Measurements from ENCODE around the gene POLR1A. TPM values are rescaled to one million over a fixed set of nuclear protein-coding genes. Genes with fewer than 3 reads are reported as not detected.

Gene POLR1A
- total and polyA plus RNA-seq, 4 experiments from 2014 or later: 0.87 to 25.8 (median 13.5) TPM

DNA sequence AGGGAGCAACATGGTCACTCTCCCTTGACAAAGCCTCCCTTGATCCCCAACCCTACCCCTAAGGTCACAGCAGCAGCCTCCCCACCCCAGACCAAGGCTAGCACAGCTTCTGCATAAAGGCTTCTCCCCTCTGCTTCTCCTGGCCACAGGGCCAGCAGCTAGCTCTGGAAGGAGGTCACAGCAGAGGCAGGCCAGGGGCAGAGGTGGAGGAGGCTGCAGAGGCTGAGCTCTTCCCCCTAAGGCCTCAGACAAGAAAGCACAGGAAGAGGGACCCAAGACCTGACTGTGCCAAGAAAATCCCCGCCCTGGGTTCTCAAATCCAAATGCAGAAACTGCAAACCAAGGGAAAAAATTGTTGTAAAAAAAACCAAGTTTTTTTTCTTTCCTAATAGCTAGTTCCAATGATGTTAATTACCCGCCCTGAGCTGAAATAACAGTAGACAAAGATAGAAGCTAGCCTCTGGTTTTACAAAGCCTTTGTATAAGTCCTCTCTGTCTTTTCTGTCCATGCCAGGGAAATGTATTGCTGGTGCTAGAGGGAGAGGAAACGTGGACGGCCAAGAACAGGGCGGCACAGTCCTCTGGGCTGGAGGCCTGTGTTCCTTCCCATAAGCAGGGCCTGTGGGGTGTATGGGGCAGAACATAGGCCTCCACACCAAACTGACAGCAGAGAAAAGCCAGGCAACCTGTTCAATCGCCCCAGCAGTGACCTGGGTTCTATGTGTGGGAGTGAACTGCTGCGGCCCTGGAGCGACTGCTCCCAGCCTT is 79.5 kb downstream of the POLR1A start:
- no peak for DNase-seq
- H3K36me3 ChIP-seq (ENCODE audit: insufficient read depth, low read length): peaks cover 44% of the 10 kb centered on the region
- no peaks in the 10 kb centered on the region for H3K9me3 ChIP-seq (ENCODE audit: control insufficient read depth in 1 of 2, low read length in 2 of 2)
- intact Hi-C loops (cut with micrococcal nuclease): no loop called here
- H3K4me1 ChIP-seq (ENCODE audit: insufficient read depth, low read length): no peaks in the 10 kb centered on the region
- H3K4me3 ChIP-seq (ENCODE audit: low read length in 2 of 2): no peak overlapping the region
- peaks cover 36 to 54% of the 10 kb centered on the region in 2 donors for H3K36me3 Mint-ChIP-seq
- peaks cover 0 to 7% (median 3%) of the 10 kb centered on the region in 4 donors for H3K4me1 Mint-ChIP-seq
- H3K4me3 Mint-ChIP-seq: no peak overlapping the region
- peak overlapping the region in 5 of 7 donors; percentile 1 to 57 (median 48) for H3K27ac Mint-ChIP-seq
- H3K27me3 Mint-ChIP-seq: no peaks in the 10 kb centered on the region
- ChIA-PET POLR2A (ENCODE audit: partially characterized antibody) (no interaction called here), CTCF (ENCODE audit: partially characterized antibody) (interaction anchor here (1.2 to 4.1 kb wide), 3 partner anchors 11 to 53 kb away, joined by 5 to 15 read pairs (median 10); no protein-coding TSS in a partner anchor)
- H3K27me3 ChIP-seq (ENCODE audit: insufficient read depth, low read length): no peaks in the 10 kb centered on the region
- H3K9me3 Mint-ChIP-seq: peaks cover 0 to 2% (median 0%) of the 10 kb centered on the region in 8 donors
- no peak overlapping the region for H3K27ac ChIP-seq (ENCODE audit: low read depth, low read length)

GRCh38 chr2:86025229-86025820 is 80.4 kb downstream of the POLR1A start:
- H3K27ac ChIP-seq (ENCODE audit: low read depth, low read length): no peak overlapping the region
- no peaks in the 10 kb centered on the region for H3K4me1 ChIP-seq (ENCODE audit: insufficient read depth, low read length)
- Mint-ChIP-seq H3K27me3 (no peaks in the 10 kb centered on the region), H3K36me3 (peaks cover 29 to 47% of the 10 kb centered on the region in 2 donors), H3K4me1 (peaks cover 0 to 6% (median under 1%) of the 10 kb centered on the region in 4 donors), H3K9me3 (peaks cover 0 to 2% (median 0%) of the 10 kb centered on the region in 8 donors), H3K4me3 (no peak overlapping the region), H3K27ac (peak overlapping the region in 3 of 7 donors; percentile 16 to 48 (median 23))
- no peak overlapping the region for H3K4me3 ChIP-seq (ENCODE audit: low read length in 2 of 2)
- ChIA-PET POLR2A (ENCODE audit: partially characterized antibody) (no interaction called here), CTCF (ENCODE audit: partially characterized antibody) (interaction anchor here (0.9 to 4.1 kb wide), 4 partner anchors 11 to 54 kb away, joined by 3 to 15 read pairs (median 8); no protein-coding TSS in a partner anchor)
- no peaks in the 10 kb centered on the region for H3K9me3 ChIP-seq (ENCODE audit: control insufficient read depth in 1 of 2, low read length in 2 of 2)
- intact Hi-C loops (cut with micrococcal nuclease): no loop called here
- peaks cover 36% of the 10 kb centered on the region for H3K36me3 ChIP-seq (ENCODE audit: insufficient read depth, low read length)
- no peak for DNase-seq
- no peaks in the 10 kb centered on the region for H3K27me3 ChIP-seq (ENCODE audit: insufficient read depth, low read length)

DNA sequence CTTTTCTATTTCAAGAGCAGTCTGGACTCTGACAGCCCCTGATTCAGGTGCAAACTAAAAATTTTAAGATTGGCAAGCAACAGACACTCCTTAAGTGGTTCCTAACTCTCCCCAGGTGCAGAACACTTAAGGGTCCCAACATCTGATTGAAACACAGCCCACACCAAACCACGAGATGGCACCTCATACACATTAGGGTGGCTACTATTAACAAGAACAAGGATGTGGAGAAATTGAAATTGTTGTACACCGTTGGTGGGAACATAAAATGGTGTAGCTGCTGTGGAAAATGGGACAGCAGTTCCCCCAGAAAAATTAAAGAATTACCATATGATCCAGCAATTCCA is 82.3 kb downstream of the POLR1A start:
- Histone ChIP-seq H3K27me3 (ENCODE audit: insufficient read depth, low read length) (no peaks in the 10 kb centered on the region), H3K4me1 (ENCODE audit: insufficient read depth, low read length) (no peaks in the 10 kb centered on the region), H3K4me3 (ENCODE audit: low read length in 2 of 2) (no peak overlapping the region), H3K36me3 (ENCODE audit: insufficient read depth, low read length) (peaks cover 22% of the 10 kb centered on the region), H3K27ac (ENCODE audit: low read depth, low read length) (no peak overlapping the region), H3K9me3 (ENCODE audit: control insufficient read depth in 1 of 2, low read length in 2 of 2) (no peaks in the 10 kb centered on the region)
- ChIA-PET POLR2A (ENCODE audit: partially characterized antibody) (no interaction called here), CTCF (ENCODE audit: partially characterized antibody) (interaction anchor here (1.6 to 2.3 kb wide), 2 partner anchors 10 to 57 kb away, joined by 4 to 10 read pairs; no protein-coding TSS in a partner anchor)
- H3K4me1 Mint-ChIP-seq: peaks cover 0 to 6% (median under 1%) of the 10 kb centered on the region in 4 donors
- H3K9me3 Mint-ChIP-seq: peaks cover 0 to 2% (median 0%) of the 10 kb centered on the region in 8 donors
- H3K27ac Mint-ChIP-seq: peak overlapping the region in 2 of 7 donors; percentile 23 to 29
- no peak overlapping the region for H3K4me3 Mint-ChIP-seq
- DNase-seq: no peak
- intact Hi-C loops (cut with micrococcal nuclease): no loop called here
- no peaks in the 10 kb centered on the region for H3K27me3 Mint-ChIP-seq
- H3K36me3 Mint-ChIP-seq: peaks cover 18 to 32% of the 10 kb centered on the region in 2 donors

DNA sequence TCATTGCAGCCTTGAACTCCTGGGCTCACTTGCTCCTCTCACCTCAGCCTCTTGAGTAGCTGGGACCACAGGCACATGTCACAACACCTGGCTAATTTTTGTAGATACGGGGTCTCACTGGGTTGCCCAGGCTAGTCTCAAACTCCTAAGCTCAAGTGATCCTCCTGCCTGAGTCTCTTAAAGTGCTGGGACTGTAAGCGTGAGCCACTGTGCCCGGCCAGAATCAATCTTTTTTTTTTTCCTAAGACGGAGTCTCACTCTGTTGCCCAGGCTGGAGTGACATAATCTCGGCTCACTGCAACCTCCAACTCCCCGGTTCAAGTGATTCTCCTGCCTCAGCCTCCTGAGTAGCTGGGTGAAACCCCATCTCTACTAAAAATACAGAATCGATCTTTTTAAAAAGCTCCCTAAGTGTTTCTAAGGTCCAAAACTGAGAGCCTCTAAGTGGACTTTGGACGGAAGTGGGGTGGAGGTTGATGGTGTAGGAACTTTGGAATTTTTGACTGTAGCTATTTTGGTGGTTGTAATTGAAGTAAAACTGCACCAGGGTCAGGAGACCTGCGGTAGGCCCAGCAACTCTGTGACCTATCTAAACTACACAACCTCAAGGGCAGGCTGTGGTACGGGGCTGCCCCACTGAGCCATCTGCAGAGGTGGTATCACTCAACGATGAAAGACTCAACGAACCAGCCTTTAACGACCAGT is 82.9 kb downstream of the POLR1A start:
- Histone ChIP-seq H3K9me3 (ENCODE audit: control insufficient read depth in 1 of 2, low read length in 2 of 2) (no peaks in the 10 kb centered on the region), H3K4me3 (ENCODE audit: low read length in 2 of 2) (no peak overlapping the region), H3K27ac (ENCODE audit: low read depth, low read length) (no peak overlapping the region), H3K36me3 (ENCODE audit: insufficient read depth, low read length) (peaks cover 22% of the 10 kb centered on the region), H3K27me3 (ENCODE audit: insufficient read depth, low read length) (no peaks in the 10 kb centered on the region), H3K4me1 (ENCODE audit: insufficient read depth, low read length) (no peaks in the 10 kb centered on the region)
- CTCF ChIA-PET (ENCODE audit: partially characterized antibody): interaction anchor here (1.6 to 2.3 kb wide), 2 partner anchors 10 to 57 kb away, joined by 4 to 10 read pairs; no protein-coding TSS in a partner anchor
- H3K4me3 Mint-ChIP-seq: no peak overlapping the region
- peaks cover 0 to 6% (median under 1%) of the 10 kb centered on the region in 4 donors for H3K4me1 Mint-ChIP-seq
- H3K9me3 Mint-ChIP-seq: no peaks in the 10 kb centered on the region
- H3K36me3 Mint-ChIP-seq: peaks cover 14 to 27% of the 10 kb centered on the region in 2 donors
- peak overlapping the region in 4 of 7 donors; percentile 10 to 53 (median 30) for H3K27ac Mint-ChIP-seq
- intact Hi-C loops (cut with micrococcal nuclease): no loop called here
- POLR2A ChIA-PET (ENCODE audit: partially characterized antibody): no interaction called here
- H3K27me3 Mint-ChIP-seq: no peaks in the 10 kb centered on the region
- DNase-seq: no peak

DNA sequence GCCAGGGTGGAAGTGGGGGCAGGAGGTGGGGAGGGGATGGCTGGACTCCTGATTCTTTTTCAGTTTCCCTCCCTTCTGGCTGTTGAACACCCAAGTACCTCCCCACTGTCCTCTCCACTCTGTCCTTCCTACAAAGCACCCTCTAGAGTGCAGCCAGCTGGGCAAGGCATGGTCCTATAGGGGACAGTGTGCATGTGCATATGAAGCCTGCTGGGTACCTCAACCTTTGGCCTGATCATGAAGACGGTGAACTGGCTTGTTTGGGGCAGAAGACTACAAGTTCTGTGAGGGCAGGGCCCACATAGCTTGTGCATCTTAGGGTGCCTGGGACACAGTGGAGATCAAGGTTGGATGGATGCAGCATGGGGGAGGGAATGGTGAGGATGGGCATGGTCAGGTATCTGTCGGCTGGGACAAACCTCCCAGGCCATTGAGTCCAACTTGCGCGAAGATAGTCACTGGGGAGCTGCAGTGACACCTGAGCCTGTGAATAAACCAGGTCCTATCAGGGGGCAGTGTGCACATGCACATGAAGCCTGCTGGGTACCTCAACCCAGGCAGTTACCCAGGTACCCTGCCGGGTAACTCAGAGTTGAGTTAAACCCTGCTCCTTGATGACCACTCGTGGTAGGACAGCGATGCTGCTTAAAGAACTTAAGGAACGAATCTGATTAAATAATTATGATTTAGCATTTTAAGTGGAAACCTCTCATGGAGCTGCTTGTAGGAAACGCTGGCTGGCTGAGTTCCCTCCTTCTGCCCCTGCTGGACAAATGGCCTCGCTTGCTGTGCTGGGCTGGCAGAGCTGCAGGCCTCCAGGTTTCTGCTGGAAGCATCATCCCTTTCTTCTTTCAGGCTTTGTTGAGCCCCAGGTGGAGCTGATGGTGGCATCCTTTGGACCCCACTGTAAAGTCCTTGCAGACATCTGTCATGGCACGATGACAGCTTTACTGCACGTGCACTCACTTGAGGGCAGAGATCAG is 84.0 kb downstream of the POLR1A start:
- peaks cover 12% of the 10 kb centered on the region for H3K36me3 ChIP-seq (ENCODE audit: insufficient read depth, low read length)
- Mint-ChIP-seq H3K4me1 (peaks cover 5 to 11% (median 10%) of the 10 kb centered on the region in 4 donors), H3K9me3 (no peaks in the 10 kb centered on the region), H3K27ac (peak overlapping the region in 3 of 7 donors; percentile 1 to 22 (median 2)), H3K36me3 (peaks cover 5 to 18% of the 10 kb centered on the region in 2 donors), H3K27me3 (no peaks in the 10 kb centered on the region), H3K4me3 (no peak overlapping the region)
- intact Hi-C loops (cut with micrococcal nuclease): no loop called here
- ChIA-PET CTCF (ENCODE audit: partially characterized antibody) (interaction anchor here (0.8 to 2.3 kb wide), 3 partner anchors 9 to 58 kb away, joined by 4 to 10 read pairs (median 5); no protein-coding TSS in a partner anchor), POLR2A (ENCODE audit: partially characterized antibody) (interaction anchor here (1.6 kb wide), 1 partner anchor 15 kb away, joined by 5 read pairs; no protein-coding TSS in a partner anchor)
- H3K27me3 ChIP-seq (ENCODE audit: insufficient read depth, low read length): no peaks in the 10 kb centered on the region
- no peak overlapping the region for H3K4me3 ChIP-seq (ENCODE audit: low read length in 2 of 2)
- H3K4me1 ChIP-seq (ENCODE audit: insufficient read depth, low read length): peaks cover 4% of the 10 kb centered on the region
- H3K9me3 ChIP-seq (ENCODE audit: control insufficient read depth in 1 of 2, low read length in 2 of 2): no peaks in the 10 kb centered on the region
- DNase-seq: no peak
- H3K27ac ChIP-seq (ENCODE audit: low read depth, low read length): no peak overlapping the region

- no peak for DNase-seq
- Histone ChIP-seq H3K9me3 (ENCODE audit: control insufficient read depth in 1 of 2, low read length in 2 of 2) (no peaks in the 10 kb centered on the region), H3K4me3 (ENCODE audit: low read length in 2 of 2) (no peak overlapping the region), H3K36me3 (ENCODE audit: insufficient read depth, low read length) (peaks cover 6% of the 10 kb centered on the region), H3K27ac (ENCODE audit: low read depth, low read length) (no peak overlapping the region), H3K4me1 (ENCODE audit: insufficient read depth, low read length) (peaks cover 11% of the 10 kb centered on the region), H3K27me3 (ENCODE audit: insufficient read depth, low read length) (no peaks in the 10 kb centered on the region)
- Mint-ChIP-seq H3K9me3 (no peaks in the 10 kb centered on the region), H3K36me3 (peaks cover 5 to 11% of the 10 kb centered on the region in 2 donors), H3K4me1 (peaks cover 7 to 14% (median 11%) of the 10 kb centered on the region in 4 donors), H3K27ac (no peak overlapping the region), H3K27me3 (no peaks in the 10 kb centered on the region), H3K4me3 (no peak overlapping the region)
- intact Hi-C loops (cut with micrococcal nuclease): no loop called here
- ChIA-PET CTCF (ENCODE audit: partially characterized antibody) (interaction anchor here (2.3 kb wide), 1 partner anchor 59 kb away, joined by 10 read pairs; no protein-coding TSS in a partner anchor), POLR2A (ENCODE audit: partially characterized antibody) (interaction anchor here (1.6 kb wide), 1 partner anchor 15 kb away, joined by 5 read pairs; no protein-coding TSS in a partner anchor)
Measured at GRCh38 chr2:86020984-86021383, 84.7 kb downstream of the POLR1A start.

All from CD4-positive, alpha-beta memory T cell (primary cell).